IPS-20b (cell line): ENCODE measurements around the gene MOSPD2.
A peak's percentile ranks its signal among the peaks of the same experiment; 100 is the strongest.

Source experiments
- H3K27ac ChIP-seq: one replicate; pipeline ENCODE4 v1.5.1; 2013; ENCODE audit warnings: low read length
- H3K27me3 ChIP-seq: 2 replicates; pipeline ENCODE4 v1.6.1; 2013; ENCODE audit warnings: mild to moderate bottlenecking, low read length, inconsistent platforms; ENCODE audit not compliant: insufficient read depth
- H3K36me3 ChIP-seq: 2 replicates; pipeline ENCODE4 v1.6.1; 2013; ENCODE audit warnings: low read depth, mild to moderate bottlenecking, inconsistent platforms, low read length, moderate library complexity; ENCODE audit not compliant: insufficient read depth
- H3K4me1 ChIP-seq: 2 replicates; pipeline ENCODE4 v1.6.1; 2013; ENCODE audit warnings: mild to moderate bottlenecking, control low read depth, inconsistent platforms, low read length, moderate library complexity; ENCODE audit not compliant: insufficient read depth
- H3K4me3 ChIP-seq: 2 replicates; pipeline ENCODE4 v1.5.1; 2013; ENCODE audit warnings: mild to moderate bottlenecking, low read length, inconsistent platforms
- H3K9ac ChIP-seq: 2 replicates; pipeline ENCODE4 v1.6.1; 2013; ENCODE audit warnings: low read depth, mild to moderate bottlenecking, inconsistent platforms, low read length, moderate library complexity
- H3K9me3 ChIP-seq: 2 replicates; pipeline ENCODE4 v1.6.1; 2013; ENCODE audit warnings: mild to moderate bottlenecking, low read depth, low read length, inconsistent platforms; ENCODE audit not compliant: insufficient read depth

Gene MOSPD2

GRCh38 chrX:14871767-14872166 is 1.5 kb upstream of the MOSPD2 start:
- no peaks in the 10 kb centered on the region for H3K27me3 ChIP-seq
- H3K4me1 ChIP-seq = no peaks in the 10 kb centered on the region
- H3K36me3 ChIP-seq = peaks cover 20% of the 10 kb centered on the region; the same call in 1 of the 2 replicates
- H3K9ac ChIP-seq = no peak overlapping the region; the same call in 1 of the 2 replicates
- peak overlapping the region; percentile 86 for H3K4me3 ChIP-seq
- H3K9me3 ChIP-seq = peaks cover 9% of the 10 kb centered on the region; the same call in 1 of the 2 replicates
- H3K27ac ChIP-seq = no peak overlapping the region

- Histone ChIP-seq H3K9ac (peak overlapping the region; percentile 82; the same call in 1 of the 2 replicates), H3K4me3 (peak overlapping the region; percentile 86), H3K4me1 (no peaks in the 10 kb centered on the region), H3K27ac (no peak overlapping the region), H3K9me3 (peaks cover 3% of the 10 kb centered on the region; the same call in 1 of the 2 replicates), H3K36me3 (peaks cover 15% of the 10 kb centered on the region; the same call in 1 of the 2 replicates), H3K27me3 (no peaks in the 10 kb centered on the region)
Measured at GRCh38 chrX:14872355-14872754, 866 bp upstream of the MOSPD2 start.

- H3K4me3 ChIP-seq = peak overlapping the region; percentile 87
- H3K27me3 ChIP-seq = no peaks in the 10 kb centered on the region
- peaks cover 2% of the 10 kb centered on the region; the same call in 1 of the 2 replicates for H3K36me3 ChIP-seq
- no peak overlapping the region for H3K27ac ChIP-seq
- no peaks in the 10 kb centered on the region for H3K9me3 ChIP-seq
- H3K4me1 ChIP-seq = no peaks in the 10 kb centered on the region
- H3K9ac ChIP-seq = peak overlapping the region; percentile 81; the same call in 1 of the 2 replicates
Measured at GRCh38 chrX:14873676-14874049, 442 bp downstream of the MOSPD2 start.

GRCh38 chrX:14875624-14876023 is 2.4 kb downstream of the MOSPD2 start:
- no peaks in the 10 kb centered on the region for H3K4me1 ChIP-seq
- no peak overlapping the region for H3K4me3 ChIP-seq

GRCh38 chrX:14883826-14884225 is 10.6 kb downstream of the MOSPD2 start:
- Histone ChIP-seq H3K27me3 (no peaks in the 10 kb centered on the region), H3K9ac (no peak overlapping the region), H3K36me3 (no peaks in the 10 kb centered on the region), H3K27ac (no peak overlapping the region), H3K9me3 (no peaks in the 10 kb centered on the region), H3K4me1 (no peaks in the 10 kb centered on the region), H3K4me3 (no peak overlapping the region)

More at GRCh38 chrX:14875624-14876023, 2.4 kb downstream of the MOSPD2 start:
- Histone ChIP-seq H3K36me3 (no peaks in the 10 kb centered on the region), H3K9me3 (no peaks in the 10 kb centered on the region), H3K27ac (no peak overlapping the region), H3K9ac (no peak overlapping the region), H3K27me3 (no peaks in the 10 kb centered on the region)

GRCh38 chrX:14884714-14885113 is 11.5 kb downstream of the MOSPD2 start:
- H3K9ac ChIP-seq = no peak overlapping the region
- H3K4me3 ChIP-seq = no peak overlapping the region
- H3K27ac ChIP-seq = no peak overlapping the region
- H3K36me3 ChIP-seq = no peaks in the 10 kb centered on the region
- no peaks in the 10 kb centered on the region for H3K27me3 ChIP-seq
- no peaks in the 10 kb centered on the region for H3K4me1 ChIP-seq
- H3K9me3 ChIP-seq = no peaks in the 10 kb centered on the region

GRCh38 chrX:14886252-14886651 is 13.0 kb downstream of the MOSPD2 start:
- no peaks in the 10 kb centered on the region for H3K27me3 ChIP-seq
- no peaks in the 10 kb centered on the region for H3K36me3 ChIP-seq
- H3K9ac ChIP-seq = no peak overlapping the region
- no peak overlapping the region for H3K4me3 ChIP-seq
- H3K27ac ChIP-seq = no peak overlapping the region
- no peaks in the 10 kb centered on the region for H3K4me1 ChIP-seq
- no peaks in the 10 kb centered on the region for H3K9me3 ChIP-seq

- Histone ChIP-seq H3K4me1 (no peaks in the 10 kb centered on the region), H3K36me3 (no peaks in the 10 kb centered on the region), H3K9me3 (no peaks in the 10 kb centered on the region), H3K4me3 (no peak overlapping the region), H3K9ac (no peak overlapping the region), H3K27me3 (no peaks in the 10 kb centered on the region), H3K27ac (no peak overlapping the region)
Measured at GRCh38 chrX:14896273-14896672, 23.1 kb downstream of the MOSPD2 start.

GRCh38 chrX:14897042-14897441 is 23.8 kb downstream of the MOSPD2 start:
- Histone ChIP-seq H3K27ac (no peak overlapping the region), H3K36me3 (no peaks in the 10 kb centered on the region), H3K9me3 (no peaks in the 10 kb centered on the region), H3K9ac (no peak overlapping the region), H3K4me3 (no peak overlapping the region), H3K4me1 (no peaks in the 10 kb centered on the region), H3K27me3 (no peaks in the 10 kb centered on the region)

- Histone ChIP-seq H3K27me3 (no peaks in the 10 kb centered on the region), H3K9ac (no peak overlapping the region), H3K4me3 (no peak overlapping the region), H3K4me1 (no peaks in the 10 kb centered on the region), H3K36me3 (peaks cover 8% of the 10 kb centered on the region), H3K27ac (no peak overlapping the region), H3K9me3 (peaks cover 8% of the 10 kb centered on the region; the same call in 1 of the 2 replicates)
Measured at GRCh38 chrX:14899607-14900006, 26.4 kb downstream of the MOSPD2 start.

- Histone ChIP-seq H3K9me3 (peaks cover 10% of the 10 kb centered on the region; the same call in 1 of the 2 replicates), H3K4me3 (no peak overlapping the region), H3K9ac (no peak overlapping the region), H3K27me3 (no peaks in the 10 kb centered on the region), H3K4me1 (no peaks in the 10 kb centered on the region), H3K27ac (no peak overlapping the region), H3K36me3 (peaks cover 12% of the 10 kb centered on the region)
Measured at GRCh38 chrX:14902537-14902936, 29.3 kb downstream of the MOSPD2 start.

- Histone ChIP-seq H3K9ac (no peak overlapping the region), H3K4me3 (no peak overlapping the region), H3K27ac (no peak overlapping the region), H3K27me3 (no peaks in the 10 kb centered on the region), H3K9me3 (peaks cover 10% of the 10 kb centered on the region; the same call in 1 of the 2 replicates), H3K36me3 (peaks cover 12% of the 10 kb centered on the region), H3K4me1 (no peaks in the 10 kb centered on the region)
Measured at GRCh38 chrX:14903891-14904290, 30.7 kb downstream of the MOSPD2 start.
